ACC112 (cell line): Measurements from ENCODE around the gene SOX12.
A peak's percentile ranks its signal among the peaks of the same experiment; 100 is the strongest.

Source experiments
- H2AFZ ChIP-seq: fragments of 200-600 bp; sonication (generic); one replicate; pipeline ENCODE4 v1.6.0; 2017; ENCODE audit warnings: antibody characterized with exemption, low read length; ENCODE audit not compliant: unreplicated experiment
- H3K27ac ChIP-seq: fragments of 200-600 bp; sonication (generic); 2 replicates; pipeline ENCODE4 v1.5.1; 2014; ENCODE audit warnings: low read depth, mild to moderate bottlenecking, antibody characterized with exemption, low read length, moderate library complexity
- H3K27me3 ChIP-seq: fragments of 200-600 bp; sonication (generic); 2 replicates; pipeline ENCODE4 v1.6.1; 2014; ENCODE audit warnings: mild to moderate bottlenecking, antibody characterized with exemption, low read length, moderate library complexity, mixed read lengths; ENCODE audit not compliant: insufficient read depth
- H3K36me3 ChIP-seq: fragments of 200-600 bp; sonication (generic); 2 replicates; pipeline ENCODE4 v1.6.1; 2016; ENCODE audit warnings: mild to moderate bottlenecking, antibody characterized with exemption, low read length, moderate library complexity, mixed read lengths; ENCODE audit not compliant: insufficient read depth
- H3K4me1 ChIP-seq: fragments of 200-600 bp; sonication (generic); one replicate; pipeline ENCODE4 v1.6.1; 2016; ENCODE audit warnings: low read length, mixed read lengths; ENCODE audit not compliant: insufficient read depth, unreplicated experiment, control insufficient read depth
- H3K4me3 ChIP-seq: fragments of 200-600 bp; sonication (generic); 2 replicates; pipeline ENCODE4 v1.5.1; 2014; ENCODE audit warnings: mild to moderate bottlenecking, low read depth, low read length
- H3K79me2 ChIP-seq: fragments of 200-600 bp; sonication (generic); one replicate; pipeline ENCODE4 v1.6.0; 2016; ENCODE audit warnings: low read length; ENCODE audit not compliant: control insufficient read depth, unreplicated experiment, insufficient read depth

Gene SOX12

GRCh38 chr20:325045-325888 lies at the start of gene SOX12:
Gene SOX12, plus strand, starts transcription at chr20:325552. Its CDS starts 373 bp downstream, at chr20:325925.
- H3K27ac ChIP-seq, result peak within 1 kb of the TSS; percentile 78
- peaks cover 27% of the 10 kb centered on the region for H3K4me1 ChIP-seq
- peak within 1 kb of the TSS; percentile 88 for H3K4me3 ChIP-seq
- peak within 1 kb of the TSS; percentile 81 for H2AFZ ChIP-seq
- H3K36me3 ChIP-seq, result no peaks in the 10 kb centered on the region
- peaks cover 15% of the 10 kb centered on the region for H3K79me2 ChIP-seq
- no peaks in the 10 kb centered on the region for H3K27me3 ChIP-seq

GRCh38 chr20:275791-276190 lies 49.6 kb upstream of the SOX12 start:
- no peak overlapping the region for H2AFZ ChIP-seq
- H3K4me1 ChIP-seq, result no peaks in the 10 kb centered on the region
- H3K79me2 ChIP-seq, result no peaks in the 10 kb centered on the region
- H3K27me3 ChIP-seq, result no peaks in the 10 kb centered on the region
- H3K27ac ChIP-seq, result no peak overlapping the region
- no peak overlapping the region for H3K4me3 ChIP-seq
- no peaks in the 10 kb centered on the region; the same call in 1 of the 2 replicates for H3K36me3 ChIP-seq

- no peak overlapping the region for H3K4me3 ChIP-seq
- no peaks in the 10 kb centered on the region for H3K4me1 ChIP-seq
- H2AFZ ChIP-seq, result no peak overlapping the region
- H3K27me3 ChIP-seq, result no peaks in the 10 kb centered on the region
- H3K27ac ChIP-seq, result no peak overlapping the region
- H3K36me3 ChIP-seq, result no peaks in the 10 kb centered on the region; the same call in 1 of the 2 replicates
- H3K79me2 ChIP-seq, result no peaks in the 10 kb centered on the region
Measured at GRCh38 chr20:276620-277495, 48.5 kb upstream of the SOX12 start.

GRCh38 chr20:277496-277781 lies 47.9 kb upstream of the SOX12 start:
- Histone ChIP-seq H2AFZ (no peak overlapping the region), H3K79me2 (no peaks in the 10 kb centered on the region), H3K4me1 (no peaks in the 10 kb centered on the region), H3K27me3 (no peaks in the 10 kb centered on the region), H3K36me3 (no peaks in the 10 kb centered on the region; the same call in 1 of the 2 replicates), H3K27ac (no peak overlapping the region), H3K4me3 (no peak overlapping the region)

- Histone ChIP-seq H2AFZ (no peak overlapping the region), H3K4me1 (no peaks in the 10 kb centered on the region), H3K36me3 (no peaks in the 10 kb centered on the region; the same call in 1 of the 2 replicates), H3K79me2 (no peaks in the 10 kb centered on the region), H3K4me3 (no peak overlapping the region), H3K27ac (no peak overlapping the region), H3K27me3 (no peaks in the 10 kb centered on the region)
Measured at GRCh38 chr20:278181-278580, 47.2 kb upstream of the SOX12 start.

- no peaks in the 10 kb centered on the region for H3K27me3 ChIP-seq
- no peak overlapping the region for H3K27ac ChIP-seq
- H2AFZ ChIP-seq, result peak overlapping the region; percentile 32
- peak overlapping the region; percentile 68 for H3K4me3 ChIP-seq
- no peaks in the 10 kb centered on the region for H3K79me2 ChIP-seq
- H3K4me1 ChIP-seq, result no peaks in the 10 kb centered on the region
- H3K36me3 ChIP-seq, result no peaks in the 10 kb centered on the region; the same call in 1 of the 2 replicates
Measured at GRCh38 chr20:278607-279571, 46.5 kb upstream of the SOX12 start.

GRCh38 chr20:284172-284571 lies 41.2 kb upstream of the SOX12 start:
- Histone ChIP-seq H3K4me1 (peaks cover 1% of the 10 kb centered on the region), H2AFZ (no peak overlapping the region), H3K27me3 (no peaks in the 10 kb centered on the region), H3K4me3 (no peak overlapping the region), H3K36me3 (no peaks in the 10 kb centered on the region), H3K27ac (no peak overlapping the region), H3K79me2 (no peaks in the 10 kb centered on the region)

GRCh38 chr20:286508-286907 lies 38.8 kb upstream of the SOX12 start:
- peaks cover 5% of the 10 kb centered on the region for H3K79me2 ChIP-seq
- H3K27ac ChIP-seq, result no peak overlapping the region
- peaks cover 15% of the 10 kb centered on the region for H3K4me1 ChIP-seq
- H3K4me3 ChIP-seq, result no peak overlapping the region
- H3K36me3 ChIP-seq, result no peaks in the 10 kb centered on the region
- no peak overlapping the region for H2AFZ ChIP-seq
- no peaks in the 10 kb centered on the region for H3K27me3 ChIP-seq

- Histone ChIP-seq H3K4me1 (peaks cover 19% of the 10 kb centered on the region), H3K27ac (no peak overlapping the region), H2AFZ (no peak overlapping the region)
Measured at GRCh38 chr20:288956-289692, 36.2 kb upstream of the SOX12 start.

More at GRCh38 chr20:288956-289692, 36.2 kb upstream of the SOX12 start:
- no peaks in the 10 kb centered on the region for H3K36me3 ChIP-seq
- no peaks in the 10 kb centered on the region for H3K27me3 ChIP-seq
- H3K79me2 ChIP-seq, result peaks cover 5% of the 10 kb centered on the region
- peak overlapping the region; percentile 86 for H3K4me3 ChIP-seq
